Hematopoietic multipotent progenitor cell treated with erythropoietin and hydrocortisone succinate and interleukin-3 and kit ligand, for 8 days (in vitro differentiated cells): ENCODE measurements around the gene ACTL8.

Experiments
- DNase-seq: peaks from one replicate; pipeline ENCODE4 v3.0.0-alpha.2; 2015

Gene ACTL8

GRCh38 chr1:17755120-17755519 lies at the start of gene ACTL8:
Gene ACTL8, plus strand, starts transcription at chr1:17755333. Its CDS starts 67,676 bp downstream, at chr1:17823009.
- peak; percentile 4 for DNase-seq

DNA sequence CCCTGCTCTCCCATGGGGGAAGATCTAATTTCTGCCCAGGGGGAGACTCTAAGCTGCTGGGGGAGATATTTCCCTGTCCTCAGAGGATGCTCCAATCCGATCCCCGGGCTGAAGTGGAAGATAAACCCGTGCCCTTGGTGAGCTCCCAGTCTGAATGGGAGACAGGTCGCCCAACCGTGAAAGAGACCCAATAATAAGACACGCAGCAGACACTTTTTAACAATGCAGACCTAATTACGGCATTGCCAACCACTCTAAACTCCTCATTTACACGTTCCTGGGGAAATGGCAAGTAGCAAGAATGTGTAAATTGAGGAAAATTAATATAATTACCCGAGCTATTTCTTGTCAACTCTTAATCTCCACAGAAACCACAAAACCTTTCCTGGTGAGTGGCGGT lies 48.7 kb upstream of the ACTL8 start:
- DNase-seq = no peak

DNA sequence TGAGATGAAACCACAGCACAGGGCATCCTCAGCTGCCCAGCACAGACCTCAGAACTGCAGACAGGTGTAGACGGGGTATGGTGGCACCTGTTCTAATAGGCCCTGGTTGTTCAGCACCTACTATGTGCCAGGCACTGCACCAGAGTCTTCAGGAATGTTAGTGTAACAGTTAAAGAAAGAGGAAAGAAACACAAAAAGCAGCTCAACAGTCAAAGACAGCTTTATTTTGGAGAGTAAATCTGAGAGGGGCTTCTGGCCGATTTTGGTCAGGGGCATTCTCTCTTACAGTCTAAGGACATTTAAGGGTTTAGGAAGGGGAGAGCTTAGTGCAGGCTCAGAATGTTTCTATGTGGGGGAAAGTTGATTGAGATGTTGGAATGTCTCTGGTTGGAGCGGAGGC lies 45.2 kb upstream of the ACTL8 start:
- no peak for DNase-seq

DNA sequence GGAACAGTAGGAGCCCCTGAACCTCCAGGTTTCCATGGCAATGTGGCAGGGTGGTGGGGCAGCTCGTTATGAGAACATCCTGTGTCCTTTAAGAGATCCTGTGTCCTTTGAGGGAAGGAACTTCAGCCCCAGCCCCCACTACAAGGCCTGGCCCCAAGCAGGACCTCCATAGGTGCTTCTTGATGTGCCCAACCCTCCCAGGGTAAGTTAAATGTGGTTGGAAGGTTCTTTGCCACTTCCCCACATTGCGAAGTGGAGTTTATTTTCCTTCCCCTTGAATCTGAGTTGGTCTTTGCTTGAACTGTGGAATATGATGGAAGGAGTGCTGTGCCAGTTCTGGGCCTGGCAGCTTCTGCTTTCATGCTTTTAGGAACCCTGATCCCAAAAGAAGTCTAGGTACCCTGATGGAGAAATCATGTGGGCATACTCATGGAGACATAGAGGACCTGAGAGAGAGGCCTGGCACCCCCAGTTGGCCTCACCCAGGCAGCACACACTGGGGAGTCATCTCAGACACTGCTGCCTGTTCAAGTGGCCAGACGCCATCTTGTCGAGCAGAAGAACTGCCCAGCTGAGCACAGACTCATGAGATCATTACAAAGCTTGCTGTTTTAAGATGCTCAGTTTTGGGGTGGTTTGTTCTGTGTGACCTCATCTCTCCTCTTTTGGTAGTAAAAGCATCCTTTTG lies 44.1 kb upstream of the ACTL8 start:
- DNase-seq = no peak

DNA sequence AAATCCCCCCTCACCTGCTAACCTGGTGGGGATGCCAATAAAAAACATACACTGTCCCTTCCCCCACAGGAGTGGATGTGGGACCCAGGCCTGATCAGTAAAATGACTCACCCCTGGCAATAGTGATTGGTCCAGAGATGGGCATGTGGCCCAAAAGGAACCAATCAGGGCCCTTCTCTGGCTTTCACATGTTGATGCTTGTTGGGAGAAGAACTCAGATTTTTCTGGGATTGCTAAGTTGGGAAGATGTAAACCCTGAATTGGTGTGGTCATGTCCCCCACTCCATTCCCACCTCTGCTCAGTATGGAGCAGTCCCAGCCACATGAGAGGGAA lies 43.6 kb upstream of the ACTL8 start:
- DNase-seq = no peak

DNA sequence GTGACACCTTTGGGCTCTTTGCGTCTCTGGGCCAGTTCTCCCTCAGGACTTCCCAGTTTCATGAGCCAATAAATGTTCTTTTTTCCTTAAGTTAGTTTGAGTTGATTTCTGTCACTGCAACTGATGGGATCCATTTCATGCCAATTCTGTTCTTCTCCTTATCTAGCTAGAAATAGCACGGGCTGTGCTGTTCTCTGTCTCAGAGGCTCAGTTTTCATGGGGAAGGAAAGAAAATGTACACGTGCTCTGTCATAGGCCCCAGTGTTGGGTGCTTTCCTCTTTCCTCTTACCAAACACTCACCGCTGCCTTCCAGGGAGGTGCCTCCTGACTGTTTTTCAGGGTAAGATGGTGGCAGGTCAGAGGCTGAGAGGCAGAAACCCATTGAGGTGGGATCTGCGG lies 43.2 kb upstream of the ACTL8 start:
- DNase-seq = no peak

GRCh38 chr1:17713993-17714392 lies 41.1 kb upstream of the ACTL8 start:
- no peak for DNase-seq

- no peak for DNase-seq
These were observed 37.3 kb upstream of the ACTL8 start for GRCh38 chr1:17717594-17718535.

GRCh38 chr1:17719874-17720273 lies 35.3 kb upstream of the ACTL8 start:
- no peak for DNase-seq

- DNase-seq = no peak
These were observed 33.7 kb upstream of the ACTL8 start for GRCh38 chr1:17721444-17721843.

DNA sequence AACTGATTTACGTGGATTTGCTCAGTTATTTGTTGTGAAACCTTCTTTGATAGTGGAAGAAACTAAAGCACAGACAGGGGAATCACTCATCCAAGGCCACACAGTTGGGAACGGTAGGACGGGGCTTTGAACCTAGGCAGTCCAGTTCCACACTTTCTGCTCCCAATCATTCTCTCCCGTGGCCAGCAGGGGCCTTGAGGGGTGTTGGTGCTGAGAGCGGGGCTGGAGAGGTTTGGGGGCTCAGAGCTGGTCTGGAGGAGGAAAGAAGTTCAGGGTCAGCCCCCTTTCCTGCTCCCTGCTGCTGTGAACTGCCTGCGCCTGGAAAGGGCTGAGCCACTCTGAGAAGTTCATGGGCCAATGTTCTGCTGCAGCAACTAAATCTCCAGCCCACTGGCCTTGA lies 31.4 kb upstream of the ACTL8 start:
- DNase-seq = no peak

DNA sequence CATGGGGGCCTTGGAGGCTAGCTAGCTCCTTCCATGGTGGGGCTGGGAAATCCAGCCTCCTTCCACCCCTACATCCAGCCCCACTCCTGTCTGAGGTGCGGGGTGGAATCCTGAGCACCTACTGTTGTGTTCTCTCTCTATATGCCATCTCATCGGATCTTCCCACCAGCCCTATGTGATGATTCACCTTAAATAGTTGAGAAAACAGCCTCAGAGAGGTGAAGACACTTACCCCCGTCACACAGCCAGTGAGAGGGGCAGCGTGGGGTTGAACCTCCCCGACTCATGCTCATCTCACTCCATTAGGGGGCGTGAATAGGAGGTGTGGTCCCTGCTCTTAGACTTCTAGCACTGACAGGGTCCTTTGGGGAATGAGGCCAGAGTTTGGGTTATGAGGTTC lies 31.0 kb upstream of the ACTL8 start:
- no peak for DNase-seq

- DNase-seq = no peak
These were observed 29.9 kb upstream of the ACTL8 start for GRCh38 chr1:17725084-17725719.

- no peak for DNase-seq
These were observed 29.1 kb upstream of the ACTL8 start for GRCh38 chr1:17725811-17726582.

DNA sequence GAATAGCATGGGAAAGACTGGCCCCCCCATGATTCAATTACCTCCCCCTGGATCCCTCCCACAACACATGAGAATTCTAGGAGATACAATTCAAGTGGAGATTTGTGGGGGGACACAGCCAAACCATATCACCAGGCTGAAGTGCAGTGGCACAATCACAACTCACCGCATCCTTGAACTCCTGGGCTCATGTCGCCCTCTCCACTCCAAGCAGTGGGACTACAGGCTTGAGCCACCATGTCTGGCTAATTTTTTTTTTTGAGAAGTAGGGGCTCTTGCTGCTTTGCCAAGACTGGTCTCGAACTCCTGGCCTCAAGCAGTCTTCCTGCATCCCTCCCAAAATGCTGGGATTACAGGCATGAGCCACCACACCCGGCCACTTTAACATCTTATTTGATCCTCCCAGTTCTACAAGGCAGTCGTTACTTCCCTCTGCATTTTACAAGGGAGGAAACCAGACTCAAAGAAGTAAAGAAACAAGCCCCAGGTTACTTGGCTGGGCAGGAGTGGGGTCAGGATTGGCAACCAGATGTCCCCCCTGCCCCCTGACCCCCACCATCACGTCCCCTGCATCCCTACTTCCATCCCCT lies 26.9 kb upstream of the ACTL8 start:
- no peak for DNase-seq

DNA sequence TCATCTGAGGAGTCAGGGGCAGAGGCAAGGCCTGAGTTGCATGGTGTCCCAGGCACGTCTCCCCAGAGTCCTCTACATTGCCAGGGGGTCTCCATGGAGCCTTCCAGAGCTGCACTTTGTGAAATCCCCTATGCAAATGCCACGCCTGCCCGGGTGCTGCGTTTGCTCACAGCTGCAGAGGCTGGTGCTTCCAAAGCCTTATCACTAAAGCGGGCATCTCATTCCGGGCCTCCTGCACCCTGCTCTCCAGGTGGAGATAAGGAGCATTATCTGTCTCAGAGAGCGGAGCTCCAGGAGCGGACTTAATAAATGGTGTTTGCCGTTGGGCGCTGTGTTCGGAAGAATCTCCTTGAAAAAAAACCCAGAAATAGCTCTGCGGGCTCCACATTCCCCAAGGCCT lies 25.9 kb upstream of the ACTL8 start:
- no peak for DNase-seq

- no peak for DNase-seq
These were observed 25.2 kb upstream of the ACTL8 start for GRCh38 chr1:17729909-17730308.

DNA sequence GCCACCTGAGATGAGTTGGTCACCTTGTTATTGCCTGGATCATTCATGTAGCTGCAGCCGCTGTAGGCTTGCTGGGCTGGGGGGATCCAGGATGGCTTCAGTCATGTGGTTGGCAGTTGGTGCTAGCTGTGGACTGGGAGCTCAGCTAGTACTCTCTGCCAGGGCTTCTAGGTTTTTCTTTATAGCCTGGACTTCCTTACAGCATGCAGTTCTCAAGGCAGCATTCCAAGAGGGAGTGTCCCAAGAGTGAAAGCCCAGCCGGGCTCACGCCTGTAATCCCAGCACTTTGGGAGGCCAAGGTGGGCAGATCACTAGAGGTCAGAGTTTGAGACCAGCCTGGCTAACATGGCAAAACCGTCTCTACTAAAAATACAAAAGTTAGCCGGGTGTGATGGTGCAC lies 23.7 kb upstream of the ACTL8 start:
- no peak for DNase-seq

GRCh38 chr1:17732475-17732874 lies 22.7 kb upstream of the ACTL8 start:
- no peak for DNase-seq

DNA sequence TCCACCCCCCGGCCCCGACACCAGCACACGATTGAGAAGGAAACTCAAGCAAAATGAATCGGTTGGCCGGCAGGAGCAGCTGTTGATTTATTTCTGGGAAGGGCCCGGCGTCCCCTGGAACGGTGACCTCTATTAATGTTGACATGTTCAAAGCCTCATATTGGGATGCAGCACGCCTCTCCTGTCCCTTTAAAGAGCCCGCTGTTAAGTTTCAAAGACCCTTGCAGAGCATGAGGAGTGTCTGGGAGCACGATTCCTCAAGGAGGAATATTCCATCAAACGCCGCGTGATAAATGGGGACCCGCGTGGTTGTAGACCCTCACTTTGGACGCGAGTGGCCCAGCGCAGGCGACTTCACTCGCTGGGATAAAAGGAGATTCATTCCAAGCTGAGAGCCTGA lies 21.5 kb upstream of the ACTL8 start:
- DNase-seq = no peak

- DNase-seq = no peak
These were observed 20.5 kb upstream of the ACTL8 start for GRCh38 chr1:17734609-17735008.

- no peak for DNase-seq
These were observed 19.8 kb upstream of the ACTL8 start for GRCh38 chr1:17735348-17735747.

- no peak for DNase-seq
These were observed 19.3 kb upstream of the ACTL8 start for GRCh38 chr1:17735793-17736192.
